ENCODE measurements around the gene HCST. TPM values are rescaled to one million over a fixed set of nuclear protein-coding genes. Genes with fewer than 3 reads are reported as not detected.

Gene HCST
- total RNA-seq, 2 donors from 2014 or later = 2.4 to 4.8 TPM

DNA sequence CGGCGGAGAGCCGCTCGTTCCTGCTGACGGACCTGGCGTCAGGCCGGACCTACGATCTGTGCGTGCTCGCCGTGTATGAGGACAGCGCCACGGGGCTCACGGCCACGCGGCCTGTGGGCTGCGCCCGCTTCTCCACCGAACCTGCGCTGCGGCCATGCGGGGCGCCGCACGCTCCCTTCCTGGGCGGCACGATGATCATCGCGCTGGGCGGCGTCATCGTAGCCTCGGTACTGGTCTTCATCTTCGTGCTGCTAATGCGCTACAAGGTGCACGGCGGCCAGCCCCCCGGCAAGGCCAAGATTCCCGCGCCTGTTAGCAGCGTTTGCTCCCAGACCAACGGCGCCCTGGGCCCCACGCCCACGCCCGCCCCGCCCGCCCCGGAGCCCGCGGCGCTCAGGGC is 42.2 kb downstream of the HCST start:
- no peak overlapping the region for H3K4me3 ChIP-seq
- no peak overlapping the region for H3K9ac ChIP-seq (ENCODE audit: low read depth in 2 of 2, low read length in 2 of 2)
- H3K4me1 ChIP-seq = no peaks in the 10 kb centered on the region
- H3K9me3 ChIP-seq = no peaks in the 10 kb centered on the region
- intact Hi-C loops (cut with DNase I) = no loop called here
- no peaks in the 10 kb centered on the region for H3K36me3 ChIP-seq
- no peaks in the 10 kb centered on the region for H3K27me3 ChIP-seq
- DNase-seq = no peak
- TF ChIP-seq, protein P1, sequence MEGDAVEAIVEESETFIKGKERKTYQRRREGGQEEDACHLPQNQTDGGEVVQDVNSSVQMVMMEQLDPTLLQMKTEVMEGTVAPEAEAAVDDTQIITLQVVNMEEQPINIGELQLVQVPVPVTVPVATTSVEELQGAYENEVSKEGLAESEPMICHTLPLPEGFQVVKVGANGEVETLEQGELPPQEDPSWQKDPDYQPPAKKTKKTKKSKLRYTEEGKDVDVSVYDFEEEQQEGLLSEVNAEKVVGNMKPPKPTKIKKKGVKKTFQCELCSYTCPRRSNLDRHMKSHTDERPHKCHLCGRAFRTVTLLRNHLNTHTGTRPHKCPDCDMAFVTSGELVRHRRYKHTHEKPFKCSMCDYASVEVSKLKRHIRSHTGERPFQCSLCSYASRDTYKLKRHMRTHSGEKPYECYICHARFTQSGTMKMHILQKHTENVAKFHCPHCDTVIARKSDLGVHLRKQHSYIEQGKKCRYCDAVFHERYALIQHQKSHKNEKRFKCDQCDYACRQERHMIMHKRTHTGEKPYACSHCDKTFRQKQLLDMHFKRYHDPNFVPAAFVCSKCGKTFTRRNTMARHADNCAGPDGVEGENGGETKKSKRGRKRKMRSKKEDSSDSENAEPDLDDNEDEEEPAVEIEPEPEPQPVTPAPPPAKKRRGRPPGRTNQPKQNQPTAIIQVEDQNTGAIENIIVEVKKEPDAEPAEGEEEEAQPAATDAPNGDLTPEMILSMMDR (IDR thresholded peaks at IDR 0.05) = no peak
- no peak overlapping the region for H3K27ac ChIP-seq

DNA sequence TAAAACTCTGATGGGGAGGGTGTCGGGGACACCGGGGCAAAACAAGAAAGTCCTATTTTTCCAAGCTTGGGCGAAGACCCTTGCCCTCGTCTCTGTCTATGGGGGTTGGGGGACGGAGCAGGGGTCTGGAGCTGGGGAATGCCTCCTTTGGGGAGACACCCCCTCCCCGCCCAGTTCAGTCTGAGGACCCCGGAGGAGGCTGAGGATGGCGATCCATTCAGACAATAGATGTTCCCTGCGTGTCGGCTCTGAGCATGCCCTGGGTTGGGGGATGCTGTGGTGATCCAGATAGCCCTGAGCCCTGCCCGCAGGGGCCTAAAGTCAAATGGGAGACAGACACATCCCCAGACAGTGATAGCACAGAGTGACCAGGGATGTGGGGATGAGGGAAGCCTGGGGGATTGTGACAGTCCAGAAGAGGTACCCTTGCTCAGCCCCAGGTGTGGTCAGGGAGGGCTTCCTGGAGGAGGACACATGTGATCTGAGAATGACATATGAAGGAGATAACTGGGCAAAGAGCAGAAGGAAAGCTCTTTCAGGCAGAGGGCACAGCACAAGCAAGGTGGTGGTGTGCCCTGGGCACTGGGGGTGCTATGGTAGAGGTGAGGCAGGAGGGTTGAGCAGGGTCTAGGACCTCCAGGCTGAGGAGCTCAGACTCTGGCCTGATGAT is 42.9 kb downstream of the HCST start:
- H3K36me3 ChIP-seq = no peaks in the 10 kb centered on the region
- no peaks in the 10 kb centered on the region for H3K9me3 ChIP-seq
- H3K27me3 ChIP-seq = no peaks in the 10 kb centered on the region
- intact Hi-C loops (cut with DNase I) = no loop called here
- no peak overlapping the region for H3K27ac ChIP-seq
- H3K9ac ChIP-seq (ENCODE audit: low read depth in 2 of 2, low read length in 2 of 2) = no peak overlapping the region
- TF ChIP-seq, protein P1 (IDR thresholded peaks at IDR 0.05) = no peak
- no peaks in the 10 kb centered on the region for H3K4me1 ChIP-seq
- H3K4me3 ChIP-seq = no peak overlapping the region
- DNase-seq = no peak

DNA sequence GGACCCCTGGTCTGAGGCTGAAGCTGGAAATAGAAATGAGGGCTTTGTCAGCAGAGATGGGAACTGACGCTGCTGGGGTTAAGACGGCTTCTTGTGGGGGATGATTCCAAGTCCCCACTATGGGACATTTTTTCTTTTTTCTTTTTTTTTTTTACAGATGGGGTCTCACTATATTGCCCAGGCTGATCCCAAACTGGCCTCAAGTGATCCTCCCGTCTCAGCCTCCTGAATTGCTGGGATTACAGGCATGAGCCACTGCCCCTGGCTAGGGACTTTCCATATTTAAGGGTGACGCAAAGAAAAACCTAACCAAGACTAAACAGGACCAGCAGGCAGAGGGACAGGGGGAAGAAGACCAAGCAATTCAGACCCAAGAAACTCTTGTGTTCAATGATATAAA is 43.9 kb downstream of the HCST start:
- H3K9ac ChIP-seq (ENCODE audit: low read depth in 2 of 2, low read length in 2 of 2) = no peak overlapping the region
- H3K36me3 ChIP-seq = no peaks in the 10 kb centered on the region
- TF ChIP-seq, protein P1 (IDR thresholded peaks at IDR 0.05) = no peak
- H3K4me3 ChIP-seq = no peak overlapping the region
- no peaks in the 10 kb centered on the region for H3K9me3 ChIP-seq
- H3K4me1 ChIP-seq = no peaks in the 10 kb centered on the region
- no peak for DNase-seq
- no peak overlapping the region for H3K27ac ChIP-seq
- H3K27me3 ChIP-seq = no peaks in the 10 kb centered on the region
- intact Hi-C loops (cut with DNase I) = no loop called here

DNA sequence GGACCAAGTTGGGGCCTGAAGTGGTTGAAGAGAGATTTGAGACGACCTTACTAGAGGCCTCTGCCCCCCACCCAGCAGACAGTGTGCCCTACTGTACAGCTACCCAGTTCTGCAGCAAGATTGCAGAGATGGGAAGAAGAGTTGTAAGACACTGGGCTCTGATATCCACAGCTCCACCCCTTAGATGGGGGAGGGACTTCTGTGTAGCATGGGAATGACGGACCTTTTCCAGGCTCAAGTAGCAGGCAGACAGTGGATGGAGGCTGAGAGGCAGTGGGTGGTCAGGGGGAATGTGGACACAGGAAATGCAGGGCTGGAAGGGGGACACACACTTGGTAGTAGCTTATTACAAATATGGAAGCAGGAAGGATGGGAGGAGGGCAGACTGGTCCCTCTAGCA is 46.8 kb downstream of the HCST start:
- no peaks in the 10 kb centered on the region for H3K4me1 ChIP-seq
- no peak overlapping the region for H3K27ac ChIP-seq
- TF ChIP-seq, protein P1 (IDR thresholded peaks at IDR 0.05) = no peak
- no peak for DNase-seq
- no peaks in the 10 kb centered on the region for H3K36me3 ChIP-seq
- H3K27me3 ChIP-seq = no peaks in the 10 kb centered on the region
- intact Hi-C loops (cut with DNase I) = no loop called here
- no peaks in the 10 kb centered on the region for H3K9me3 ChIP-seq
- H3K4me3 ChIP-seq = no peak overlapping the region
- no peak overlapping the region for H3K9ac ChIP-seq (ENCODE audit: low read depth in 2 of 2, low read length in 2 of 2)

Other genes with a start within 250 kb of the HCST start
- not detected for gene UPK1A, start 236.0 kb upstream of the HCST start, total RNA-seq
- under 1 TPM in 1 of 2 donors, not detected in 1; 0.32 TPM for gene ZBTB32, start 198.0 kb upstream of the HCST start, total RNA-seq
- gene KMT2B, start 184.5 kb upstream of the HCST start, total RNA-seq = 10 to 100 TPM; 32.1 to 46.9 TPM
- 1 to 10 TPM; 5.4 to 6.9 TPM for gene IGFLR1, start 160.1 kb upstream of the HCST start, total RNA-seq
- gene U2AF1L4, start 157.1 kb upstream of the HCST start, total RNA-seq = 10 to 100 TPM; 14.9 to 18.7 TPM
- 10 to 100 TPM; 73.8 to 87.4 TPM for gene PSENEN, start 156.9 kb upstream of the HCST start, total RNA-seq
- gene LIN37, start 154.0 kb upstream of the HCST start, total RNA-seq = 1 to 10 TPM; 5.1 to 7.5 TPM
- 10 to 100 TPM in 1 of 2 donors, 1 to 10 TPM in 1; 6.3 to 23.6 TPM for gene HSPB6, start 145.5 kb upstream of the HCST start, total RNA-seq
- gene PROSER3, start 144.4 kb upstream of the HCST start, total RNA-seq = 10 to 100 TPM; 17.1 to 26.9 TPM
- 10 to 100 TPM in 1 of 2 donors, 1 to 10 TPM in 1; 6.0 to 25.0 TPM for gene ARHGAP33, start 127.0 kb upstream of the HCST start, total RNA-seq
- not detected for gene PRODH2, start 89.7 kb upstream of the HCST start, total RNA-seq
- not detected for gene NPHS1, start 50.0 kb upstream of the HCST start, total RNA-seq
- under 1 TPM in 1 of 2 donors, not detected in 1; 0.13 TPM for gene KIRREL2, start 45.6 kb upstream of the HCST start, total RNA-seq
- gene APLP1, start 34.0 kb upstream of the HCST start, total RNA-seq = 1 to 10 TPM; 2.6 to 3.7 TPM
- 10 to 100 TPM in 1 of 2 donors, 1 to 10 TPM in 1; 8.6 to 11.2 TPM for gene NFKBID, start 2.0 kb upstream of the HCST start, total RNA-seq
- gene TYROBP, start 5.8 kb downstream of the HCST start, total RNA-seq = 10 to 100 TPM; 10.4 to 32.8 TPM
- gene LRFN3, start 33.8 kb downstream of the HCST start, total RNA-seq = 10 to 100 TPM; 10.0 to 17.4 TPM
- gene SDHAF1, start 92.7 kb downstream of the HCST start, total RNA-seq = 10 to 100 TPM; 25.2 to 31.6 TPM
- gene SYNE4, start 106.3 kb downstream of the HCST start, total RNA-seq = 10 to 100 TPM in 1 of 2 donors, 1 to 10 TPM in 1; 9.3 to 10.1 TPM
- gene ALKBH6, start 111.7 kb downstream of the HCST start, total RNA-seq = 10 to 100 TPM; 17.0 to 26.2 TPM
- 10 to 100 TPM in 1 of 2 donors, 1 to 10 TPM in 1; 3.4 to 11.7 TPM for gene CLIP3, start 130.3 kb downstream of the HCST start, total RNA-seq
- gene THAP8, start 151.8 kb downstream of the HCST start, total RNA-seq = 1 to 10 TPM; 3.3 to 4.6 TPM
- gene WDR62, start 152.4 kb downstream of the HCST start, total RNA-seq = 10 to 100 TPM in 1 of 2 donors, 1 to 10 TPM in 1; 2.1 to 13.1 TPM
- gene OVOL3, start 208.6 kb downstream of the HCST start, total RNA-seq = not detected
- gene POLR2I, start 212.3 kb downstream of the HCST start, total RNA-seq = 10 to 100 TPM; 41.6 to 94.0 TPM
- 100 to 1,000 TPM in 1 of 2 donors, 10 to 100 TPM in 1; 82.3 to 115 TPM for gene TBCB, start 212.9 kb downstream of the HCST start, total RNA-seq
- 100 to 1,000 TPM; 677 to 794 TPM for gene CAPNS1, start 237.5 kb downstream of the HCST start, total RNA-seq
- 10 to 100 TPM in 1 of 2 donors, 1 to 10 TPM in 1; 8.2 to 17.1 TPM for gene COX7A1, start 249.9 kb downstream of the HCST start, total RNA-seq